Fibroblast of villous mesenchyme (primary cell): Measurements from ENCODE around the gene ZBTB20. TPM values are rescaled to one million over a fixed set of nuclear protein-coding genes. Genes with fewer than 3 reads are reported as not detected.

Experiments
- DNase-seq: peaks from one replicate; pipeline ENCODE4 v3.0.0-alpha.2; 2010; ENCODE audit warnings: low read depth
- H3K4me3 ChIP-seq: 2 replicates; pipeline ENCODE4 v1.5.1; 2011; ENCODE audit warnings: low read depth, mild to moderate bottlenecking, low read length
- CTCF ChIP-seq: IDR thresholded peaks from 2 replicates; pipeline ENCODE4 v1.5.1; 2012; ENCODE audit warnings: low read depth, mild to moderate bottlenecking, low read length; ENCODE audit not compliant: insufficient read depth
- total RNA-seq: library from RNA; depleted of rRNA; stranded (reverse); fragments of >200 nt; gene quantifications from 2 replicates; pipeline ENCODE4 v1.2.3, GENCODE V29; 2012

ZBTB20 gene
- total RNA-seq, 1 donor = 28.1 TPM

DNA sequence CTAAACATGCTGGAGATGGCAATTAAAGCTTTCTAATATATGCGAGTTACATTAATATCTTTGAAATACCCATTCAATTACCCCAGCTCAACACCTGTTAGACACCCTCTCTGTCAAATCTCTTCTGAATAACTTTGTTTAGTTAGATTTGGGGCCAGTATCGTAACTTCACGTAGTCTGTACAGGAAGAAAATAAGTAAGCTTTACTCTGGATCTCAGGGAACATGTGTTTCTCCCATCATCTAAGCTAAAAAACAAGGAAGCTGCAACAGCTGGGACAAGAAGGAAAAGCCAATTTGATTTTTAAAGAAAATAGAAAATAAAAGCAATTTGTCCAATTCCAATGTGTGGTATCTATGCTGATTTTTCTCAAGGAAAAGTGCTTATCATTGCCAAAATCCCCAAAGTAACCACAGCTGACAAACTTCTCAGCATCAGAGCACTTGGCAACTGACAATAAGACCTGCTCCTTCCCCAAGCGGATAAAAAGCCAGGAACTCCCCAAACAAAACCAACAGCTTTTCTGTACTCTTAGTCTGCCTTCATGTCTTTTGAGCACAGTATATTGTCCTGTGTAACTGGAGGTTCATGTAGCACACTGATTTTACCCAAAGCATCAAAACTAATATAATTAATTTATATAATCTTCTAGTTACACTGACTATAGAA lies 279.1 kb downstream of the ZBTB20 start:
- H3K4me3 ChIP-seq = no peak overlapping the region
- no peak for TF ChIP-seq CTCF
- no peak for DNase-seq

DNA sequence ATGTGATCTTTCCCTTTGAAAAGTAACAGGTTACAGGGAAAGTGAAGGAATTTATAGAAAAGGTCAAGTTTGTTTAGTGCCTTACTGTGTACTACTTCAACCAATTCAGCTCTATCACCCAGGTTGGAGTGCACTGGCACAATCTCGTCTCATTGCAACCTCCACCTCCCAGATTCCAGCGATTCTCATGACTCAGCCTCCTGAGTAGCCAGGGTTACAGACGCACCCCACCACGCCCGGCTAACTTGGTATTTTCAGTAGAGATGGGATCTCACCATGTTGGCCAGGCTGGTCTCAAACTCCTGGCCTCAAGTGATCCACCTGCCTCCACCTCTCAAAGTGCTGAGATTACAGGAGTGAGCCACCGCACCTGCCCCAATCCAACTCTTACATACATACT lies 279.7 kb downstream of the ZBTB20 start:
- TF ChIP-seq CTCF = no peak
- no peak overlapping the region for H3K4me3 ChIP-seq
- DNase-seq = no peak

GRCh38 chr3:114866430-114866829 lies 280.7 kb downstream of the ZBTB20 start:
- TF ChIP-seq CTCF = no peak
- DNase-seq = no peak
- no peak overlapping the region for H3K4me3 ChIP-seq

DNA sequence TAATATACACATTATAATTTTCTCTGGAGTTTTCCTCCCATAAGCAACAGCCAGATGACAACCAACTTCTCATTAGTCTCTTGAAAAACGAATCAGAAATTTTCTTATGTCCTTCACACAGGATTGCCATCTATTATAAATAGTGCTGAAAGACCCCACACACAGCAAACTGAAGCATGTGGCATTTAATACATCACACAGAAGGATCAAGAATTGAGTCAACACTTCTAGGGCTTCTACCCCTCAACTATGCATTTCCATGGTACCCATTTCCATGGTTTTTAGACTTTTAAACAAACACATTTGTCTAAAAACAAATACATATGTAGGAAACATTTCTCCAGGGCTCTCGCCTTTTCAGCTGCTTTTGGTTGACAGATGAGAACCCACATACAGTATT lies 282.1 kb downstream of the ZBTB20 start:
- no peak for DNase-seq
- no peak overlapping the region for H3K4me3 ChIP-seq
- no peak for TF ChIP-seq CTCF

GRCh38 chr3:114863848-114864247 lies 283.2 kb downstream of the ZBTB20 start:
- H3K4me3 ChIP-seq = no peak overlapping the region
- no peak for TF ChIP-seq CTCF
- no peak for DNase-seq

GRCh38 chr3:114861666-114862065 lies 285.4 kb downstream of the ZBTB20 start:
- DNase-seq = no peak
- H3K4me3 ChIP-seq = no peak overlapping the region
- TF ChIP-seq CTCF = no peak

GRCh38 chr3:114860531-114860930 lies 286.6 kb downstream of the ZBTB20 start:
- TF ChIP-seq CTCF = no peak
- H3K4me3 ChIP-seq = no peak overlapping the region
- no peak for DNase-seq
